ENCODE measurements around the gene RTN4RL2. TPM values are rescaled to one million over a fixed set of nuclear protein-coding genes. Genes with fewer than 3 reads are reported as not detected.
"Not testable (repeated sequence)": the region's sequence is repeated elsewhere in the genome, so short reads cannot be mapped to it uniquely, and the experiment has no call there.

Gene RTN4RL2
- polyA plus RNA-seq, 1 donor from 2014 or later = 0.66 TPM

- Histone ChIP-seq H3K4me3 (ENCODE audit: low read length) (no peak overlapping the region), H3K79me2 (replicated peaks; ENCODE audit: insufficient read depth, low read length) (no peaks in the 10 kb centered on the region), H3F3A (ENCODE audit: insufficient read depth, low read length, poor library complexity, severe bottlenecking) (no peaks in the 10 kb centered on the region), H3K9ac (ENCODE audit: low read length) (no peak overlapping the region), H3K27me3 (ENCODE audit: insufficient read depth, low read depth, low read length) (no peaks in the 10 kb centered on the region), H3K27ac (ENCODE audit: low read length) (no peak overlapping the region), H3K4me2 (ENCODE audit: low read length) (no peak overlapping the region), H3K36me3 (ENCODE audit: insufficient read depth, low read length) (no peaks in the 10 kb centered on the region), H4K20me1 (ENCODE audit: insufficient read depth) (no peaks in the 10 kb centered on the region), H2AFZ (ENCODE audit: low read depth, low read length) (no peak overlapping the region), H3K9me3 (ENCODE audit: low read length) (no peaks in the 10 kb centered on the region), H3K9me2 (ENCODE audit: insufficient read depth, low read length) (no peaks in the 10 kb centered on the region)
- no peak for TF ChIP-seq SMC3 (conservative IDR thresholded peaks at IDR 0.05; ENCODE audit: poor library complexity)
- no peak for TF ChIP-seq MXI1 (conservative IDR thresholded peaks at IDR 0.05; ENCODE audit: poor library complexity, severe bottlenecking)
- TF ChIP-seq REST (IDR thresholded peaks at IDR 0.05; ENCODE audit: borderline replicate concordance) = no peak
- TF ChIP-seq TAF1 (IDR thresholded peaks at IDR 0.05; ENCODE audit: low read depth) = no peak
- no peak for TF ChIP-seq RAD21 (conservative IDR thresholded peaks at IDR 0.05)
- no peak for TF ChIP-seq EP300 (conservative IDR thresholded peaks at IDR 0.05; ENCODE audit: poor library complexity, severe bottlenecking)
- no peak for TF ChIP-seq CTCF (IDR thresholded peaks at IDR 0.05; ENCODE audit: poor library complexity, severe bottlenecking)
- TF ChIP-seq POLR2AphosphoS5 (IDR thresholded peaks at IDR 0.05) = no peak
- TF ChIP-seq EZH2 (IDR thresholded peaks at IDR 0.05; ENCODE audit: borderline replicate concordance, insufficient read depth, low read length, poor library complexity, severe bottlenecking) = no peak
Observed at GRCh38 chr11:57444362-57445121, 15.8 kb upstream of the RTN4RL2 start.

GRCh38 chr11:57445122-57445394 lies 15.3 kb upstream of the RTN4RL2 start:
- not testable (repeated sequence) for H3F3A ChIP-seq (ENCODE audit: insufficient read depth, low read length, poor library complexity, severe bottlenecking); H3K36me3 ChIP-seq (ENCODE audit: insufficient read depth, low read length); H3K79me2 ChIP-seq (replicated peaks; ENCODE audit: insufficient read depth, low read length); H3K27me3 ChIP-seq (ENCODE audit: insufficient read depth, low read depth, low read length); H3K9me2 ChIP-seq (ENCODE audit: insufficient read depth, low read length); H3K9ac ChIP-seq (ENCODE audit: low read length); H3K27ac ChIP-seq (ENCODE audit: low read length); H3K4me3 ChIP-seq (ENCODE audit: low read length); H2AFZ ChIP-seq (ENCODE audit: low read depth, low read length); H4K20me1 ChIP-seq (ENCODE audit: insufficient read depth); H3K4me2 ChIP-seq (ENCODE audit: low read length); H3K9me3 ChIP-seq (ENCODE audit: low read length)

- Histone ChIP-seq H3K9me2 (ENCODE audit: insufficient read depth, low read length) (no peaks in the 10 kb centered on the region), H4K20me1 (ENCODE audit: insufficient read depth) (no peaks in the 10 kb centered on the region), H3K4me2 (ENCODE audit: low read length) (no peak overlapping the region), H3K9ac (ENCODE audit: low read length) (no peak overlapping the region), H2AFZ (ENCODE audit: low read depth, low read length) (no peak overlapping the region), H3F3A (ENCODE audit: insufficient read depth, low read length, poor library complexity, severe bottlenecking) (no peaks in the 10 kb centered on the region), H3K79me2 (replicated peaks; ENCODE audit: insufficient read depth, low read length) (no peaks in the 10 kb centered on the region), H3K27me3 (ENCODE audit: insufficient read depth, low read depth, low read length) (no peaks in the 10 kb centered on the region), H3K4me3 (ENCODE audit: low read length) (no peak overlapping the region), H3K27ac (ENCODE audit: low read length) (no peak overlapping the region), H3K36me3 (ENCODE audit: insufficient read depth, low read length) (no peaks in the 10 kb centered on the region), H3K9me3 (ENCODE audit: low read length) (no peaks in the 10 kb centered on the region)
- TF ChIP-seq POLR2AphosphoS5 (IDR thresholded peaks at IDR 0.05) (no peak), REST (IDR thresholded peaks at IDR 0.05; ENCODE audit: borderline replicate concordance) (no peak), EZH2 (IDR thresholded peaks at IDR 0.05; ENCODE audit: borderline replicate concordance, insufficient read depth, low read length, poor library complexity, severe bottlenecking) (no peak), SMC3 (conservative IDR thresholded peaks at IDR 0.05; ENCODE audit: poor library complexity) (no peak), RAD21 (conservative IDR thresholded peaks at IDR 0.05) (no peak), MXI1 (conservative IDR thresholded peaks at IDR 0.05; ENCODE audit: poor library complexity, severe bottlenecking) (no peak), EP300 (conservative IDR thresholded peaks at IDR 0.05; ENCODE audit: poor library complexity, severe bottlenecking) (no peak), CTCF (IDR thresholded peaks at IDR 0.05; ENCODE audit: poor library complexity, severe bottlenecking) (no peak), TAF1 (IDR thresholded peaks at IDR 0.05; ENCODE audit: low read depth) (no peak)
Observed at GRCh38 chr11:57446055-57446454, 14.3 kb upstream of the RTN4RL2 start.
